ENCODE results near the gene CST3.

The CST3 gene

DNA sequence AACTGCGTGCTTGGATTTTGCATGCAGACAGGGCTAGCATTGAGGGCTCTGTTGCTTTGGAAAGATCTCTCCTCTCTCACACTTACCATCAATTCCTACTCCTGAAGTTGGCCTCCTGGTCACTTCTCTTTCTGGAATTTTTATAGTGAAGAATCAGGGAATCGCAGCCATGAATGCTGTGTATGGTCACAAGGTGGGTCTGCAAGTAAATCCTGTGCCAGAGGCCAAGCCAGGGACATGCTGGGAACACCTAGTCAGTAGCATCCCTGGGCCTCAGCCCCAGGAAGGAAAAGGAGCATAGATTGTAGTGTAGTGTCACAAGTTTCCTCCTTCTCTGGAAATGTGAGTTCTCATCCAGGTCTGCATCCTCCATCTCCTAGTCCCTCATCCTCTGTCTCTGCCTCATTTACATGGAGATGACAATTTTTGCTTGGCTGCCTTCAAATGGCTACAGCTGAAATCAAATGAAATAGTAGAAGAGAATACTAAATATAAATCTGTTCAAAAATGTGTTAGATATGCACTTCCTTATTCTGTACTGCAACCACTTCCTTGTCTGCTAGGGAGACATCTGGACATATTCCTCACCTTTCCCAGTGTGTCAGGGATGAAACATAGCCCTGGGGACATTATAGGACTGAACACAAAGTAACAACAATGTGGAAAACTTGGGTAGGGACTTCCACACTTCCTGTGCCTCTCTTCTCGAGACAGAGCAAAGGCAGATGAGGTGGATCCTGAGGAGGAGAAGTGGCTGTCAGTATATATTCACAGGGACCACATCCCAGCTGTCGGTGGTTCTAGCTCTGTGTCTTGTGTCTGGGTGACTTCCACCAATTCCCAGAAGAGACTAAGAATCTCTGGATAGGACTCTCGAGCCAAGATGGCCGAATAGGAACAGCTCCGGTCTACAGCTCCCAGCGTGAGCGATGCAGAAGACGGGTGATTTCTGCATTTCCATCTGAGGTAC, 49.0 kb downstream of the CST3 start:
- H3K9me3 ChIP-seq (replicated peaks; ENCODE audit: insufficient read depth, low read length), result no peaks in the 10 kb centered on the region
- no peaks in the 10 kb centered on the region for H3K9me2 ChIP-seq (replicated peaks; ENCODE audit: insufficient read depth, low read length)
- no peak overlapping the region for H3K9ac ChIP-seq (ENCODE audit: low read length)
- no peak overlapping the region for H3K4me3 ChIP-seq (ENCODE audit: low read length)
- no peaks in the 10 kb centered on the region for H3K27me3 ChIP-seq (replicated peaks; ENCODE audit: insufficient read depth, low read length)
- H3K4me1 ChIP-seq (ENCODE audit: low read length), result no peaks in the 10 kb centered on the region
- H4K20me1 ChIP-seq (ENCODE audit: insufficient read depth, low read length), result no peaks in the 10 kb centered on the region
- H3K27ac ChIP-seq (ENCODE audit: low read length), result no peak overlapping the region
- no peaks in the 10 kb centered on the region for H3K79me2 ChIP-seq (ENCODE audit: low read length)
- TF ChIP-seq EZH2phosphoT487 (IDR thresholded peaks at IDR 0.05; ENCODE audit: low read length) (no peak), EZH2 (optimal IDR thresholded peaks at IDR 0.05; ENCODE audit: low read depth, low read length) (no peak), CTCF (IDR thresholded peaks at IDR 0.05; ENCODE audit: low read length) (no peak)
- 0 out of 2 replicates have a peak overlapping the region, but pooled peaks have one; percentile 34 for H2AFZ ChIP-seq (ENCODE audit: low read length)
- no peaks in the 10 kb centered on the region for H3K36me3 ChIP-seq (replicated peaks; ENCODE audit: insufficient read depth, low read length)
- DNase-seq, result no peak
- no peak overlapping the region for H3K4me2 ChIP-seq (ENCODE audit: low read depth, low read length)
- H3F3A ChIP-seq (ENCODE audit: insufficient read depth, low read length), result no peaks in the 10 kb centered on the region

DNA sequence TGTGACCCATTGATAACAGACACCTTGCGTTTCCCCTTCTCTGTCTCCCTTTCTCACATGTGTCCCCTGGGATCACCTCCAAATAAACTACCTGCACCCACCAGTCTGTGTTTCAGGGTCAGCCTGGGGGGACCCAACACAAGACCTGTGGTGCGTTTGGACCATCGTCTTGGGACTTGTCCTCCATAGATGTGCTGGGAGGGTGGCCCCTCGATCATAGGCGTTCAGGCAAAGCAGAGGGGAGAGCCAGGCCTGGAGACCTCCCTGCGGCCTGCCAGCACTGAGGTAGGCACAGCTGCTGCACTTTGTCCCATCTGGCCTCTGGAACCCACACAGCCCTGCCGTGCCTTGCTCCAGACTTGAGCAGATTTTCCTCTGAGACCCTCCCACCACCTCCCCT, 50.1 kb downstream of the CST3 start:
- no peaks in the 10 kb centered on the region for H3K4me1 ChIP-seq (ENCODE audit: low read length)
- no peak overlapping the region for H3K9ac ChIP-seq (ENCODE audit: low read length)
- no peaks in the 10 kb centered on the region for H3K9me3 ChIP-seq (replicated peaks; ENCODE audit: insufficient read depth, low read length)
- TF ChIP-seq CTCF (IDR thresholded peaks at IDR 0.05; ENCODE audit: low read length) (no peak), EZH2phosphoT487 (IDR thresholded peaks at IDR 0.05; ENCODE audit: low read length) (no peak), EZH2 (optimal IDR thresholded peaks at IDR 0.05; ENCODE audit: low read depth, low read length) (no peak)
- no peaks in the 10 kb centered on the region for H3F3A ChIP-seq (ENCODE audit: insufficient read depth, low read length)
- H3K4me3 ChIP-seq (ENCODE audit: low read length), result no peak overlapping the region
- no peaks in the 10 kb centered on the region for H3K27me3 ChIP-seq (replicated peaks; ENCODE audit: insufficient read depth, low read length)
- H3K4me2 ChIP-seq (ENCODE audit: low read depth, low read length), result no peak overlapping the region
- no peak overlapping the region for H2AFZ ChIP-seq (ENCODE audit: low read length)
- no peaks in the 10 kb centered on the region for H3K36me3 ChIP-seq (replicated peaks; ENCODE audit: insufficient read depth, low read length)
- H3K9me2 ChIP-seq (replicated peaks; ENCODE audit: insufficient read depth, low read length), result no peaks in the 10 kb centered on the region
- DNase-seq, result no peak
- H3K79me2 ChIP-seq (ENCODE audit: low read length), result no peaks in the 10 kb centered on the region
- H3K27ac ChIP-seq (ENCODE audit: low read length), result no peak overlapping the region
- no peaks in the 10 kb centered on the region for H4K20me1 ChIP-seq (ENCODE audit: insufficient read depth, low read length)

DNA sequence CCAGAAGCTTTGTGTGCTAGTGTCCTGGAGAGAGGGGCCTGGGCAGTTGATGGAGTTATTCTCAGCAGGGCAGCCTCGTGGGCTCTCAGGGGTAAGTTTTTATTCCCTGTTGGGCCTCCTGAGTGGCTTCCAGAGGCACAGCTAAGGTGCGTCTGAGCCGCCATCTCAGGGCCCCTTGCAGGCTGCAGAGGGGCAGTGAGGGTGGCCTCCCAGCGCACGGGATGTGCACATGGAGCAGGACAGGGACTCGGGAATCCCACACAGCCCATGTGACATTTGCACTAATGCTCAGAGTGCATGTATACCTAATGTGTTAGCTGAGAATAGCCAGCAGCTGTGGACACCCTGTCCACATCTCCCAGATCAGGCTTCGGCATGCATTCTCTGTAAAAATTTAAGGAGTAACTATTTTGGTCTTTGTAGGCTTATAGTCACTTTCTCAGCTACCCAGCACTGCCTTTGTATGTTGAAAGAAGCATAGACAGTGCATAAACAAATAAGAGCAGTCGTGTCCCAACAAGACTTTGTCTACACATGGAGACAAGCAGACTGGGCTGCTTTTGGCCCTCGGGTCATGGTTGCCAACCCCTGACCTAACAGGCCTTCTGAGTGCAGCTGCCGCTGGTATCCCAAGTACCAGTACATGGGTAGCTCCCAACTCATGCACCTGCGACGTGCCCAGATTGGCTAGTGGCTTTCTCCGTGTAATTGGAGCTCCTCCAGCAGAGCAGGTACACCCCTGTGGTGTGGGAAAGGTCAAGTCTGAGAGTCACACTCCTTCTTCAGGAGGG, 50.8 kb downstream of the CST3 start:
- Histone ChIP-seq H3K9ac (ENCODE audit: low read length) (no peak overlapping the region), H3K4me1 (ENCODE audit: low read length) (no peaks in the 10 kb centered on the region), H3K4me3 (ENCODE audit: low read length) (no peak overlapping the region), H3F3A (ENCODE audit: insufficient read depth, low read length) (no peaks in the 10 kb centered on the region), H3K79me2 (ENCODE audit: low read length) (no peaks in the 10 kb centered on the region), H3K9me2 (replicated peaks; ENCODE audit: insufficient read depth, low read length) (no peaks in the 10 kb centered on the region), H3K36me3 (replicated peaks; ENCODE audit: insufficient read depth, low read length) (no peaks in the 10 kb centered on the region), H3K9me3 (replicated peaks; ENCODE audit: insufficient read depth, low read length) (no peaks in the 10 kb centered on the region), H3K4me2 (ENCODE audit: low read depth, low read length) (no peak overlapping the region), H3K27me3 (replicated peaks; ENCODE audit: insufficient read depth, low read length) (no peaks in the 10 kb centered on the region), H2AFZ (ENCODE audit: low read length) (no peak overlapping the region), H4K20me1 (ENCODE audit: insufficient read depth, low read length) (no peaks in the 10 kb centered on the region), H3K27ac (ENCODE audit: low read length) (no peak overlapping the region)
- DNase-seq, result no peak
- TF ChIP-seq EZH2phosphoT487 (IDR thresholded peaks at IDR 0.05; ENCODE audit: low read length) (no peak), EZH2 (optimal IDR thresholded peaks at IDR 0.05; ENCODE audit: low read depth, low read length) (no peak), CTCF (IDR thresholded peaks at IDR 0.05; ENCODE audit: low read length) (no peak)

Measured in MM.1S (cell line).